Mesothelial cell of epicardium (in vitro differentiated cells): Measurements from ENCODE around the gene ZNF428. TPM values are rescaled to one million over a fixed set of nuclear protein-coding genes. Genes with fewer than 3 reads are reported as not detected.

Source experiments
- DNase-seq, 2 experiments: peaks; one replicate each; pipeline ENCODE4 v3.0.0; 2021; ENCODE audit warnings: low spot score in 2 of 2; ENCODE audit not compliant: unreplicated experiment in 2 of 2
- H3K27ac Mint-ChIP-seq: 2 replicates; pipeline ENCODE4 v1.8.0; 2021; ENCODE audit warnings: mixed read lengths
- H3K27me3 Mint-ChIP-seq: 2 replicates; pipeline ENCODE4 v1.8.0; 2021; ENCODE audit warnings: low read depth, mixed read lengths
- H3K36me3 Mint-ChIP-seq: 2 replicates; pipeline ENCODE4 v1.8.0; 2021; ENCODE audit warnings: mixed read lengths
- H3K4me1 Mint-ChIP-seq: 2 replicates; pipeline ENCODE4 v1.8.0; 2021; ENCODE audit warnings: mixed read lengths
- H3K4me3 Mint-ChIP-seq: 2 replicates; pipeline ENCODE4 v1.8.0; 2021; ENCODE audit warnings: mild to moderate bottlenecking, moderate library complexity, mixed read lengths
- H3K9me3 Mint-ChIP-seq: 2 replicates; pipeline ENCODE4 v1.8.0; 2021; ENCODE audit warnings: mixed read lengths
- CTCF ChIP-seq: fragments of 200-600 bp; sonication (generic); IDR thresholded peaks from one replicate; pipeline ENCODE4 v1.5.0; 2021; ENCODE audit warnings: antibody characterized with exemption; ENCODE audit not compliant: unreplicated experiment
- total RNA-seq: library from RNA; stranded (reverse); gene quantifications from 3 replicates; pipeline ENCODE4 v1.2.1, GENCODE V29; 2021

The ZNF428 gene
- total RNA-seq, 1 donor from 2014 or later = 96.2 TPM

GRCh38 chr19:43594710-43595604 is 24.5 kb downstream of the ZNF428 start:
- Mint-ChIP-seq H3K4me1 (peaks cover 29% of the 10 kb centered on the region), H3K4me3 (peak overlapping the region; percentile 98), H3K27ac (peak overlapping the region; percentile 100), H3K9me3 (no peaks in the 10 kb centered on the region), H3K36me3 (peaks cover 15% of the 10 kb centered on the region), H3K27me3 (no peaks in the 10 kb centered on the region)
- peak; percentile 44 to 72 for DNase-seq
- peak; percentile 78 for TF ChIP-seq CTCF

GRCh38 chr19:43594081-43594697 is 25.2 kb downstream of the ZNF428 start:
- no peak for DNase-seq
- H3K27me3 Mint-ChIP-seq = no peaks in the 10 kb centered on the region
- H3K27ac Mint-ChIP-seq = peak overlapping the region; percentile 81
- H3K4me1 Mint-ChIP-seq = peaks cover 29% of the 10 kb centered on the region
- H3K36me3 Mint-ChIP-seq = peaks cover 17% of the 10 kb centered on the region
- no peak for TF ChIP-seq CTCF
- H3K9me3 Mint-ChIP-seq = no peaks in the 10 kb centered on the region
- H3K4me3 Mint-ChIP-seq = peak overlapping the region; percentile 98

- H3K36me3 Mint-ChIP-seq = peaks cover 17% of the 10 kb centered on the region
- no peak overlapping the region for H3K4me3 Mint-ChIP-seq
- no peak for DNase-seq
- H3K27ac Mint-ChIP-seq = peak overlapping the region; percentile 64
- no peaks in the 10 kb centered on the region for H3K27me3 Mint-ChIP-seq
- TF ChIP-seq CTCF = no peak
- H3K9me3 Mint-ChIP-seq = no peaks in the 10 kb centered on the region
- peaks cover 26% of the 10 kb centered on the region for H3K4me1 Mint-ChIP-seq
These were observed 26.6 kb downstream of the ZNF428 start for GRCh38 chr19:43592800-43593350.

- Mint-ChIP-seq H3K27me3 (no peaks in the 10 kb centered on the region), H3K4me3 (no peak overlapping the region), H3K9me3 (no peaks in the 10 kb centered on the region)
These were observed 27.3 kb downstream of the ZNF428 start for GRCh38 chr19:43591904-43592772.

More at GRCh38 chr19:43591904-43592772, 27.3 kb downstream of the ZNF428 start:
- Mint-ChIP-seq H3K36me3 (peaks cover 17% of the 10 kb centered on the region), H3K4me1 (peaks cover 19% of the 10 kb centered on the region), H3K27ac (no peak overlapping the region)
- TF ChIP-seq CTCF = no peak
- DNase-seq = no peak
